Heart right ventricle (tissue), 16 donors: Measurements from ENCODE around the gene HYI. TPM values are rescaled to one million over a fixed set of nuclear protein-coding genes. Genes with fewer than 3 reads are reported as not detected.

Experiments
- ATAC-seq, 8 donors: fragments of 200-7000 bp; cut with Tn5 transposase; one replicate each; pipeline ENCODE4 v1.9.1; 2020; ENCODE audit warnings: mild to moderate bottlenecking in 8 of 8, moderate library complexity in 8 of 8, moderate number of reproducible peaks in 1 of 8
- DNase-seq, 2 donors: peaks; one replicate each; pipeline ENCODE4 v3.0.0-alpha.2; 2020
- H3K27ac ChIP-seq, 10 donors: fragments of 200-600 bp; sonication (generic) in 2 of 10; one replicate each; pipeline versions ENCODE4 v1.5.0 to v1.8.0; 2020 to 2022; ENCODE audit warnings: mild to moderate bottlenecking in 3 of 10
- H3K27me3 ChIP-seq, 7 donors: fragments of 200-600 bp; one replicate each; pipeline ENCODE4 v1.8.0; 2021 to 2022; ENCODE audit warnings: mild to moderate bottlenecking in 2 of 7
- H3K36me3 ChIP-seq, 9 donors: fragments of 200-600 bp; sonication (generic) in 1 of 9; one replicate each; pipeline versions ENCODE4 v1.5.0 to v1.8.0; 2020 to 2022; ENCODE audit warnings: mild to moderate bottlenecking in 2 of 9
- H3K4me1 ChIP-seq, 9 donors: fragments of 200-600 bp; sonication (generic) in 1 of 9; one replicate each; pipeline versions ENCODE4 v1.5.0 to v1.8.0; 2020 to 2022; ENCODE audit warnings: mild to moderate bottlenecking in 4 of 9
- H3K4me3 ChIP-seq, 10 donors: fragments of 200-600 bp; sonication (generic) in 2 of 10; one replicate each; pipeline versions ENCODE4 v1.5.0 to v1.8.0; 2020 to 2022; ENCODE audit warnings: mild to moderate bottlenecking in 7 of 10, moderate library complexity in 2 of 10
- H3K9me3 ChIP-seq, 11 donors: fragments of 200-600 bp in 10 of 11; sonication (generic) in 2 of 11; one replicate each; pipeline versions ENCODE4 v1.5.0 to v1.8.0; 2013 to 2022; ENCODE audit warnings: mild to moderate bottlenecking in 2 of 11, control low read depth in 1 of 11, moderate library complexity in 1 of 11
- CTCF ChIP-seq, 9 donors: fragments of 200-600 bp; sonication (generic) in 2 of 9; IDR thresholded peaks; one replicate each; pipeline versions ENCODE4 v1.5.0 to v1.8.0; 2021 to 2022; ENCODE audit warnings: antibody characterized with exemption in 9 of 9, mild to moderate bottlenecking in 5 of 9, moderate library complexity in 1 of 9
- WGBS, 2 donors: extraction: QIAGEN DNeasy Blood & Tissue Kit; methylation state at CpG; one replicate each; pipeline ENCODE4 v1.1.7; 2013; ENCODE audit warnings: inconsistent platforms in 1 of 2; 5-methylcytosine and 5-hydroxymethylcytosine counted together
- intact Hi-C, 10 donors: fragments of 100-400 bp; cut with DNase I; formaldehyde crosslinking; loops; one replicate each; pipeline versions ENCODE4 v1.11.1 to v1.14.2; 2022
- polyA plus RNA-seq, 2 donors: library from polyadenylated mRNA; stranded (reverse); fragments of 200-250 nt; gene quantifications; one replicate each; pipeline ENCODE4 v1.2.3, GENCODE V29; 2013
- total RNA-seq, 10 donors: library from RNA; stranded (reverse); fragmentation: NEBNext Ultra II Directional in 3 of 10; extraction: Animal tissue kit (Norgen Biotek cat#: 25700) in 3 of 10; gene quantifications; one replicate each; pipeline versions ENCODE4 v1.2.1 to v1.2.4, GENCODE V29; 2021 to 2023
- donor health status: Arrhythmogenic right ventricular cardiomyopathy.
- donor health status: ischemic (EF 13 %, LVEDD 7.1; RV severe dilation, severe dysfunction).
- donor health status: healthy with polysubstance abuse.
- donor health status: DM: no; HTN: yes; CAD: no.
- donor health status: DM: no; HTN: no; CAD: no.
- donor health status: ischemic (EF 25% LVEDD 6.9; RV normal size, moderate dysfunction).
- donor health status: ischemic (EF 25% LVEDD 5.7; RV mildly dilated, moderate dysfunction).
- donor health status: healthy.
- donor health status: DM: yes; HTN: yes; CAD: no.
- donor health status: Ischemic cardiomyopathy.
- donor health status: ischemic (EF 35%, LVEDD 5.7; RV mildly dilated, moderate dysfunction).
- donor health status: nonischemic (EF 11% LVEDD 7.7; RV severe dilation, severe dysfunction).
- donor health status: DM: yes; HTN: yes; CAD: no.
- donor health status: PGD.
- donor health status: ischemic (EF 29% LVEDD 5.4; RV normal size, mild dysfunction).
- donor health status: nonischemic (EF 23%, LVEDD 6.1; RV moderate dilation, normal function).

Gene HYI
- total and polyA plus RNA-seq, 12 donors: 13.1 to 67.4 (median 19.9) TPM

DNA sequence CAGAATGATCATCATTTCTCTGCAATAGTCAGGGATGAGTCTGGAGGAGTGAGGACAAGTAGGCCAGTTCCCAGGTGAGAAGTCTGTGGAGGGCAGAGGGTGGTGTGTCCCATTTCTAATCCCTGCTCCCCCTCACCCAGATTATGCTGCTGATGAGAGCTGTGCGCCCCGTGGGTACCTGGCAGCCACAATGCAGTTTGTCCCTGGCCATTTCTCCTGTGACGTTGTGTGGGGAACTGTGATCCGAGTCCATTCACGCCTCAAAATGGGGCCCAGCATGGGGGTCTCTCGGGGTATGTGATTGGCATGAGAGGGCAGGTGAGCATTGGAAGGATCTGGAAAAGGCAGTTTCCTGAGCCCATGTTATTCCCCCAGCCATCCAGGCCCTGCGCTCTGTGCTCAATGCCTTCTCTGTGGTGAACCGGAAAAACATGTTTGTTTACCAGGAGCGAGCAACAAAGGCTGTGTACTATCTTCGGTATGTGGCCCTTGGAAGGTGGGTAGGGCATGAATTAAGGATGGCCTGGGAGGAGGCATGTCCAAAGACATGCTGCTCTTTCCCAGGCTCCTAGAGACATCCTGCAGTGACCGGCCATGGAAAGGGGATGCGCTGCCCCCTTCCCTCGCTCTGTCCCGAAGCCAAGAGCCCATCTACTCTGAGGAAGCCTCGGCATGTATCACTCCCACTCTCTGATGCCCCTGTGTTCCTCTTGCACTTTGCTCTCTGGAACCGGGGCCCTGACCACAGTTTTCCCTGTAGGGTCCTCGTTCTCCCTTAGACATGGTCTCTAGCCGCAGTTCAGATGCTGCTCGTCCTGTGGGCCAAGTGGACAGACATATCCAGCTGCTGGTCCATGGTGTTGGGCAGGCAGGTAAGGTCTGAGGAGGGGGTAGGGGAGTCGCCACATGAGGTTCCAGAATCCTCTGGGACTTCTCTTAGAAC lies 16.4 kb downstream of the HYI start:
- Histone ChIP-seq H3K27ac (no peak overlapping the region), H3K27me3 (no peaks in the 10 kb centered on the region), H3K9me3 (no peaks in the 10 kb centered on the region), H3K4me1 (peaks cover 0 to 16% (median 5%) of the 10 kb centered on the region in 9 donors), H3K4me3 (no peak overlapping the region), H3K36me3 (peaks cover 0 to 100% (median 52%) of the 10 kb centered on the region in 9 donors)
- intact Hi-C loops: no loop called here
- ATAC-seq (no peak), DNase-seq (no peak)
- no peak for TF ChIP-seq CTCF (IDR thresholded peaks at IDR 0.05)
- 94 to 95% methylated on average over 20 of the region's 20 CpGs for WGBS, 2 donors

- TF ChIP-seq CTCF (IDR thresholded peaks at IDR 0.05): no peak
- H3K4me1 ChIP-seq: peaks cover 0 to 16% (median 5%) of the 10 kb centered on the region in 9 donors
- no peak for DNase-seq
- intact Hi-C loops: no loop called here
- no peak for ATAC-seq
- H3K4me3 ChIP-seq: no peak overlapping the region
- H3K36me3 ChIP-seq: peaks cover 0 to 100% (median 57%) of the 10 kb centered on the region in 9 donors
- no peaks in the 10 kb centered on the region for H3K27me3 ChIP-seq
- H3K27ac ChIP-seq: peak overlapping the region in 1 of 10 donors; percentile 68
- H3K9me3 ChIP-seq: no peaks in the 10 kb centered on the region
- 82 to 88% methylated on average over 3 of the region's 3 CpGs for WGBS, 2 donors
Measured at GRCh38 chr1:43436371-43436770, 17.4 kb downstream of the HYI start.

- Histone ChIP-seq H3K4me3 (no peak overlapping the region), H3K27me3 (no peaks in the 10 kb centered on the region), H3K36me3 (peaks cover 0 to 100% (median 63%) of the 10 kb centered on the region in 9 donors), H3K27ac (peak overlapping the region in 4 of 10 donors; percentile 19 to 68 (median 48)), H3K4me1 (peaks cover 0 to 16% (median 5%) of the 10 kb centered on the region in 9 donors), H3K9me3 (no peaks in the 10 kb centered on the region)
- intact Hi-C loops: no loop called here
- DNase-seq: peak in 1 of 2 donors; percentile 49
- TF ChIP-seq CTCF (IDR thresholded peaks at IDR 0.05): no peak
- 67 to 80% methylated on average over 14 of the region's 14 CpGs for WGBS, 2 donors
- ATAC-seq: peak in 7 of 8 donors; percentile 63 to 86 (median 70)
Measured at GRCh38 chr1:43435146-43436145, 18.3 kb downstream of the HYI start.

- no peak overlapping the region for H3K27ac ChIP-seq
- no peak for DNase-seq
- WGBS, 2 donors: 93 to 95% methylated on average over 7 of the region's 7 CpGs
- no peak overlapping the region for H3K4me3 ChIP-seq
- H3K4me1 ChIP-seq: peaks cover 0 to 16% (median 5%) of the 10 kb centered on the region in 9 donors
- no peak for ATAC-seq
- H3K27me3 ChIP-seq: no peaks in the 10 kb centered on the region
- intact Hi-C loops: no loop called here
- H3K9me3 ChIP-seq: no peaks in the 10 kb centered on the region
- H3K36me3 ChIP-seq: peaks cover 0 to 100% (median 58%) of the 10 kb centered on the region in 9 donors
- TF ChIP-seq CTCF (IDR thresholded peaks at IDR 0.05): no peak
Measured at GRCh38 chr1:43434256-43434655, 19.5 kb downstream of the HYI start.
